HEK293 (cell line): ENCODE results near the gene OCA2.

Experiments
- CTCF ChIA-PET: fragments of 350-600 bp; formaldehyde crosslinking; extraction: SDS; loops from one replicate; lab custom pipeline; 2021; ENCODE audit warnings: antibody characterized with exemption; lab: Yijun Ruan, JAX
- POLR2A ChIA-PET: fragments of 300-600 bp; formaldehyde crosslinking; extraction: SDS; loops from one replicate; lab custom pipeline; 2020; ENCODE audit warnings: antibody characterized with exemption, inconsistent platforms; lab: Yijun Ruan, JAX
- H3K27ac ChIP-seq: fragments of 200-500 bp; sonication (Bioruptor generic); 2 replicates; pipeline ENCODE4 v1.5.1; 2014; ENCODE audit warnings: low read depth, low read length, control low read depth, inconsistent platforms; ENCODE audit errors: extremely low read depth
- H3K36me3 ChIP-seq, 2 experiments: fragments of 200-500 bp in 1 of 2; sonication (Bioruptor generic) in 1 of 2; 1 replicate in 1 of 2; 2 replicates in 1 of 2; pipeline ENCODE4 v1.5.1; 2014 to 2017; ENCODE audit warnings: inconsistent platforms in 2 of 2, low read length in 2 of 2; ENCODE audit not compliant: control insufficient read depth in 2 of 2, insufficient read depth in 1 of 2
- H3K4me1 ChIP-seq: fragments of 200-500 bp; sonication (Bioruptor generic); 2 replicates; pipeline ENCODE4 v1.5.1; 2014; ENCODE audit warnings: mild to moderate bottlenecking, low read length, inconsistent platforms; ENCODE audit not compliant: control insufficient read depth, insufficient read depth
- H3K4me3 ChIP-seq: 2 replicates; pipeline ENCODE4 v1.5.1; 2011; ENCODE audit warnings: low read depth, mild to moderate bottlenecking, control low read depth, low read length, moderate library complexity
- H3K9me3 ChIP-seq: fragments of 200-500 bp; sonication (Bioruptor generic); 2 replicates; pipeline ENCODE4 v1.5.1; 2014; ENCODE audit warnings: low read depth, low read length, inconsistent platforms; ENCODE audit not compliant: control insufficient read depth, insufficient read depth
- ELK4 ChIP-seq: IDR thresholded peaks from 2 replicates; pipeline ENCODE4 v1.6.1; 2011; ENCODE audit warnings: mild to moderate bottlenecking, low read depth, low read length, borderline replicate concordance
- HOXC10 ChIP-seq: sonication (generic); formaldehyde crosslinking; IDR thresholded peaks from 2 replicates; pipeline ENCODE4 v1.8.1; 2023; ENCODE audit warnings: mild to moderate bottlenecking, missing genetic modification reagents
- KLF1 ChIP-seq: fragments of 450-650 bp; formaldehyde crosslinking; IDR thresholded peaks from 2 replicates; pipeline ENCODE4 v1.5.1; 2016; ENCODE audit warnings: missing biosample characterization, missing genetic modification characterization
- SCRT2 ChIP-seq: fragments of 450-650 bp; formaldehyde crosslinking; IDR thresholded peaks from 2 replicates; pipeline ENCODE4 v1.5.1; 2016; ENCODE audit warnings: missing biosample characterization, missing genetic modification characterization
- SP2 ChIP-seq: fragments of 450-650 bp; formaldehyde crosslinking; IDR thresholded peaks from 2 replicates; pipeline ENCODE4 v1.5.1; 2016; ENCODE audit warnings: missing biosample characterization, missing genetic modification characterization
- ZNF114 ChIP-seq: fragments of 450-650 bp; formaldehyde crosslinking; IDR thresholded peaks from 2 replicates; pipeline ENCODE4 v1.5.0; 2017; ENCODE audit warnings: missing biosample characterization, missing genetic modification characterization
- ZNF155 ChIP-seq: fragments of 450-650 bp; formaldehyde crosslinking; IDR thresholded peaks from 2 replicates; pipeline ENCODE4 v1.5.1; 2016; ENCODE audit warnings: missing biosample characterization, missing genetic modification characterization
- ZNF175 ChIP-seq: fragments of 450-650 bp; formaldehyde crosslinking; IDR thresholded peaks from 2 replicates; pipeline ENCODE4 v1.5.1; 2016; ENCODE audit warnings: missing biosample characterization, missing genetic modification characterization
- ZNF2 ChIP-seq: fragments of 450-650 bp; formaldehyde crosslinking; IDR thresholded peaks from 2 replicates; pipeline ENCODE4 v1.5.1; 2016; ENCODE audit warnings: missing biosample characterization, missing genetic modification characterization
- ZNF221 ChIP-seq: fragments of 450-650 bp; formaldehyde crosslinking; IDR thresholded peaks from 2 replicates; pipeline ENCODE4 v1.5.1; 2017; ENCODE audit warnings: missing biosample characterization, missing genetic modification characterization, borderline replicate concordance
- ZNF248 ChIP-seq: fragments of 450-650 bp; formaldehyde crosslinking; IDR thresholded peaks from 2 replicates; pipeline ENCODE4 v1.5.1; 2017; ENCODE audit warnings: missing biosample characterization, missing genetic modification characterization
- ZNF292 ChIP-seq: fragments of 450-650 bp; formaldehyde crosslinking; IDR thresholded peaks from 2 replicates; pipeline ENCODE4 v1.5.1; 2016; ENCODE audit warnings: low read depth, missing biosample characterization, missing genetic modification characterization, borderline replicate concordance
- ZNF416 ChIP-seq: fragments of 450-650 bp; formaldehyde crosslinking; IDR thresholded peaks from 2 replicates; pipeline ENCODE4 v1.5.1; 2016; ENCODE audit warnings: missing biosample characterization, missing genetic modification characterization
- ZNF530 ChIP-seq: fragments of 450-650 bp; formaldehyde crosslinking; IDR thresholded peaks from 2 replicates; pipeline ENCODE4 v1.5.1; 2016; ENCODE audit warnings: low read depth, missing biosample characterization, missing genetic modification characterization
- ZNF558 ChIP-seq: fragments of 450-650 bp; formaldehyde crosslinking; IDR thresholded peaks from 2 replicates; pipeline ENCODE4 v1.5.1; 2016; ENCODE audit warnings: missing biosample characterization, missing genetic modification characterization
- ZNF623 ChIP-seq: fragments of 450-650 bp; formaldehyde crosslinking; IDR thresholded peaks from 2 replicates; pipeline ENCODE4 v1.5.1; 2016; ENCODE audit warnings: missing biosample characterization, missing genetic modification characterization
- TF ChIP-seq, protein P1 (sequence below): fragments of 450-650 bp; formaldehyde crosslinking; IDR thresholded peaks from 2 replicates; pipeline ENCODE4 v1.5.0; 2017; ENCODE audit warnings: missing biosample characterization, missing genetic modification characterization, borderline replicate concordance

Gene OCA2

DNA sequence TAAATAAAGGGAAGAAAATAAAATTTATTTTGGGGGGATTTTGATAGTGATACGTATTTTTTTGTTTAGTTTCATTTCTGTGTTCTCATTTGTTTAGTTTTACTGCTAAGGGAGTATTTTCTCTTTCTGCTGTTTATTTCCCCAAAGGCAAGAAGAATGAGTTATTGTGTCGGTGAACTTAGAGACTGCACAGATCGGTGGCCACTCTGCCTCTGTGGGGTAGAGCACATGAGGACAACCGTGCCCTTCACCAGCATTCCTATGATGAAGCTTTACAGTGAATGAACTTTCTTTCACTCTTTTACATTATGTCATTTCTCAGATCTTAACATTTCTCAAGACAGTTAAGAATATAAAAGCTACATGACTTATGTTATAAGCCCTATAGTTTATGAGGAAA is 214.4 kb downstream of the OCA2 start (continued):
- TF ChIP-seq ZNF292: no peak
- no peak for TF ChIP-seq ZNF416 (tag by site-specific recombination)

GRCh38 chr15:27878841-27879240 is 220.3 kb downstream of the OCA2 start:
- CTCF ChIA-PET: no interaction called here
- Histone ChIP-seq H3K36me3 (no peaks in the 10 kb centered on the region), H3K27ac (no peak overlapping the region), H3K4me1 (no peaks in the 10 kb centered on the region), H3K4me3 (no peak overlapping the region), H3K9me3 (no peaks in the 10 kb centered on the region)
- POLR2A ChIA-PET: no interaction called here
- TF ChIP-seq ZNF114: no peak
- no peak for TF ChIP-seq ZNF221
- no peak for TF ChIP-seq ZNF175 (tag by site-specific recombination)
- no peak for TF ChIP-seq ZNF530 (tag by site-specific recombination)
- TF ChIP-seq SP2 (tag by site-specific recombination): no peak
- no peak for TF ChIP-seq ZNF155

GRCh38 chr15:27873828-27874227 is 225.3 kb downstream of the OCA2 start:
- Histone ChIP-seq H3K9me3 (no peaks in the 10 kb centered on the region), H3K4me3 (no peak overlapping the region), H3K27ac (no peak overlapping the region), H3K36me3 (no peaks in the 10 kb centered on the region), H3K4me1 (no peaks in the 10 kb centered on the region)
- TF ChIP-seq ZNF623 (tag by site-specific recombination) (no peak), ELK4 (no peak), ZNF558 (tag by site-specific recombination) (no peak)
- CTCF ChIA-PET: no interaction called here
- POLR2A ChIA-PET: no interaction called here

GRCh38 chr15:27873039-27873438 is 226.1 kb downstream of the OCA2 start:
- POLR2A ChIA-PET: no interaction called here
- Histone ChIP-seq H3K4me1 (no peaks in the 10 kb centered on the region), H3K4me3 (no peak overlapping the region), H3K27ac (no peak overlapping the region), H3K36me3 (no peaks in the 10 kb centered on the region), H3K9me3 (no peaks in the 10 kb centered on the region)
- CTCF ChIA-PET: no interaction called here
- TF ChIP-seq HOXC10 (CRISPR knock-in tag) (no peak), KLF1 (tag by site-specific recombination) (no peak), ZNF2 (tag by site-specific recombination) (no peak)
- TF ChIP-seq, protein P1, sequence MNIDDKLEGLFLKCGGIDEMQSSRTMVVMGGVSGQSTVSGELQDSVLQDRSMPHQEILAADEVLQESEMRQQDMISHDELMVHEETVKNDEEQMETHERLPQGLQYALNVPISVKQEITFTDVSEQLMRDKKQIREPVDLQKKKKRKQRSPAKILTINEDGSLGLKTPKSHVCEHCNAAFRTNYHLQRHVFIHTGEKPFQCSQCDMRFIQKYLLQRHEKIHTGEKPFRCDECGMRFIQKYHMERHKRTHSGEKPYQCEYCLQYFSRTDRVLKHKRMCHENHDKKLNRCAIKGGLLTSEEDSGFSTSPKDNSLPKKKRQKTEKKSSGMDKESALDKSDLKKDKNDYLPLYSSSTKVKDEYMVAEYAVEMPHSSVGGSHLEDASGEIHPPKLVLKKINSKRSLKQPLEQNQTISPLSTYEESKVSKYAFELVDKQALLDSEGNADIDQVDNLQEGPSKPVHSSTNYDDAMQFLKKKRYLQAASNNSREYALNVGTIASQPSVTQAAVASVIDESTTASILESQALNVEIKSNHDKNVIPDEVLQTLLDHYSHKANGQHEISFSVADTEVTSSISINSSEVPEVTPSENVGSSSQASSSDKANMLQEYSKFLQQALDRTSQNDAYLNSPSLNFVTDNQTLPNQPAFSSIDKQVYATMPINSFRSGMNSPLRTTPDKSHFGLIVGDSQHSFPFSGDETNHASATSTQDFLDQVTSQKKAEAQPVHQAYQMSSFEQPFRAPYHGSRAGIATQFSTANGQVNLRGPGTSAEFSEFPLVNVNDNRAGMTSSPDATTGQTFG: no peak

- no peaks in the 10 kb centered on the region for H3K9me3 ChIP-seq
- TF ChIP-seq ZNF248 (tag by site-specific recombination) (no peak), SCRT2 (tag by site-specific recombination) (peak; percentile 56; the same call in 1 of the 2 replicates)
- TF ChIP-seq, all 188 proteins: peak for 1
- ChIA-PET CTCF (no interaction called here), POLR2A (no interaction called here)
- Histone ChIP-seq H3K27ac (no peak overlapping the region), H3K4me1 (no peaks in the 10 kb centered on the region), H3K36me3 (no peaks in the 10 kb centered on the region), H3K4me3 (no peak overlapping the region)
These were observed 226.8 kb downstream of the OCA2 start for GRCh38 chr15:27872355-27872754.
